K562 (cell line): ENCODE data around the gene GIMAP1. TPM values are rescaled to one million over a fixed set of nuclear protein-coding genes. Genes with fewer than 3 reads are reported as not detected.

Source experiments
- REST ChIP-seq, 2 experiments: fragments of 450-650 bp; formaldehyde crosslinking in 1 of 2; IDR thresholded peaks; 2 replicates each; pipeline versions ENCODE4 v1.4.0 to v1.6.1; 2014 to 2020; ENCODE audit warnings: mild to moderate bottlenecking in 2 of 2, borderline replicate concordance in 1 of 2, low read depth in 1 of 2
- polyA plus RNA-seq, 8 experiments: library from polyadenylated mRNA; depleted of rRNA in 4 of 8; stranded (reverse) in 5 of 8; unstranded in 3 of 8; fragments of >200 nt; fragmentation: Nextera tagmentation in 2 of 8; fragmentation: Illumina TruSeq in 1 of 8; extraction: Ambion mirVana in 2 of 8; extraction: Trizol in 1 of 8; gene quantifications; 2 replicates each; pipeline versions ENCODE4 v1.2.1 to v1.2.3, GENCODE V29; 2011 to 2014; ENCODE audit warnings: inconsistent platforms in 1 of 8, missing spikeins in 1 of 8
- total RNA-seq, 7 experiments: library from RNA; depleted of rRNA in 6 of 7; stranded (reverse); fragments of >200 nt in 6 of 7; fragmentation: Illumina TruSeq in 2 of 7; extraction: Trizol in 2 of 7; gene quantifications; 2 replicates each; pipeline versions ENCODE4 v1.2.1 to v1.2.3, GENCODE V29; 2011 to 2021; ENCODE audit warnings: low replicate concordance in 1 of 7

The GIMAP1 gene
- total and polyA plus RNA-seq, 9 of the 15 experiments (the other 6 are each of a cell fraction or from before 2014, with no cell fraction given), result 0.04 to 0.13 TPM; not detected in 7

GRCh38 chr7:150737265-150738055 lies 21.0 kb downstream of the GIMAP1 start, which contains the start of gene GIMAP5 (continued):
- TF ChIP-seq REST (IDR thresholded peaks at IDR 0.05; ENCODE audit: borderline replicate concordance), result no peak
- TF ChIP-seq REST (CRISPR knock-in tag; IDR thresholded peaks at IDR 0.05; ENCODE audit: low read depth), result 0 out of 2 replicates have a peak, but pooled peaks have one; percentile 31
- TF ChIP-seq, all 486 proteins: peak for 4
